A673 (cell line): ENCODE measurements around the gene TGFA. TPM values are rescaled to one million over a fixed set of nuclear protein-coding genes. Genes with fewer than 3 reads are reported as not detected.

Experiments
- BruUV-seq: library from RNA; stranded (reverse); fragments of 400-500 nt; replicated peaks from 2 replicates; lab custom pipeline; 2021; lab: Mats Ljungman, UMichigan
- CTCF ChIA-PET: fragments of 300-600 bp; sonication (Branson Sonifier 250); formaldehyde crosslinking; loops from one replicate; lab custom pipeline; 2022; ENCODE audit warnings: antibody characterized with exemption; lab: Charles Lee
- POLR2A ChIA-PET: fragments of 300-600 bp; sonication (Branson Sonifier 250); formaldehyde crosslinking; loops from one replicate; lab custom pipeline; 2022; ENCODE audit warnings: antibody characterized with exemption; ENCODE audit not compliant: low non-redundant PET; lab: Charles Lee
- DNase-seq: peaks from one replicate; pipeline ENCODE4 v3.0.0-alpha.2; 2015; ENCODE audit warnings: low spot score
- H3K27ac ChIP-seq: fragments of 200-600 bp; sonication (generic); 2 replicates; pipeline ENCODE4 v1.5.1; 2016; ENCODE audit warnings: mixed run types, low read depth, mild to moderate bottlenecking, mixed read lengths, antibody characterized with exemption, low read length; ENCODE audit not compliant: poor library complexity, severe bottlenecking
- H3K27me3 ChIP-seq: fragments of 200-600 bp; sonication (generic); replicated peaks from 2 replicates; pipeline ENCODE4 v1.6.1; 2017; ENCODE audit warnings: mixed run types, low read depth, mild to moderate bottlenecking, mixed read lengths, antibody characterized with exemption, low read length; ENCODE audit not compliant: insufficient read depth, poor library complexity
- H3K36me3 ChIP-seq: fragments of 200-600 bp; sonication (generic); 2 replicates; pipeline ENCODE4 v1.6.1; 2016; ENCODE audit warnings: mixed run types, mild to moderate bottlenecking, mixed read lengths, antibody characterized with exemption, low read length; ENCODE audit not compliant: insufficient read depth, poor library complexity, severe bottlenecking
- H3K4me1 ChIP-seq: fragments of 200-600 bp; sonication (generic); 2 replicates; pipeline ENCODE4 v1.6.1; 2017; ENCODE audit warnings: mixed run types, mild to moderate bottlenecking, mixed read lengths, antibody characterized with exemption, low read length; ENCODE audit not compliant: insufficient read depth, poor library complexity, severe bottlenecking
- H3K4me3 ChIP-seq: fragments of 200-600 bp; sonication (generic); 2 replicates; pipeline ENCODE4 v1.5.1; 2016; ENCODE audit warnings: low read depth, mixed run types, mild to moderate bottlenecking, mixed read lengths, low read length; ENCODE audit not compliant: poor library complexity, severe bottlenecking
- H3K9me3 ChIP-seq: fragments of 200-600 bp; sonication (generic); 2 replicates; pipeline ENCODE4 v1.6.1; 2016; ENCODE audit warnings: mixed run types, low read depth, mild to moderate bottlenecking, mixed read lengths, antibody characterized with exemption, low read length; ENCODE audit not compliant: poor library complexity, severe bottlenecking
- CTCF ChIP-seq: fragments of 300-800, 200-600 bp; sonication (generic); conservative IDR thresholded peaks from 2 replicates; pipeline ENCODE4 v1.5.1; 2017; ENCODE audit warnings: low read depth, mild to moderate bottlenecking, antibody characterized with exemption, low read length, moderate library complexity, mixed read lengths
- EZH2 ChIP-seq: fragments of 200-600 bp; sonication (generic); IDR thresholded peaks from 2 replicates; pipeline ENCODE4 v1.6.1; 2017; ENCODE audit warnings: borderline replicate concordance, low read depth, mild to moderate bottlenecking, mixed read lengths, antibody characterized with exemption, low read length; ENCODE audit not compliant: poor library complexity, severe bottlenecking
- intact Hi-C: fragments of 100-400 bp; cut with micrococcal nuclease; formaldehyde crosslinking; loops from one replicate; pipeline ENCODE4 v1.10.0; 2022; ENCODE audit not compliant: unreplicated experiment
- total RNA-seq: library from RNA; stranded (reverse); gene quantifications from 2 replicates; pipeline ENCODE4 v1.2.3, GENCODE V29; 2021

Gene TGFA
- total RNA-seq, 1 experiment from 2014 or later, result 0.13 TPM

DNA sequence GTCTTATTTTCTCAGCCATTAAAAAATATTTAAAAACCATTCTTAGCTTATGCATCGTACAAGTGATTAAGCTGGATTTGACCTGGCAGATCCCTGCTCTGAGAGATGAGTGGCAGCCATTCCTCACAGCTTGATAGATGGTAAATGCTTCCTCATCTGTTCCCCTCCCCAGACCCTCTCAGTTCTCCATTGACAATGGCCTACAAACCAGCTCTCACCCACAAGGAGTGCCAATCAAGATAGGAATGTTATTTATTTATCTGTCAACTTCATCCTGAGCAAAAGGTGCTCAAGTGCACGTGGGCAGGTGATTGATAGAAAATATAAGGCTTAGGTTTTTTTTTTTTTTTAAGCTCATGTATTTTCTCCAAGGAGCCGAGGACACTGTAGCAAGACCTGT lies 153.1 kb downstream of the TGFA start:
- CTCF ChIA-PET, result no interaction called here

GRCh38 chr2:70399046-70399445 lies 154.6 kb downstream of the TGFA start:
- no peaks in the 10 kb centered on the region for H3K4me1 ChIP-seq
- ChIA-PET CTCF (no interaction called here), POLR2A (no interaction called here)
- no peaks in the 10 kb centered on the region for H3K9me3 ChIP-seq
- intact Hi-C loops, result no loop called here
- peaks cover 14% of the 10 kb centered on the region for H3K27me3 ChIP-seq
- no peak overlapping the region for H3K27ac ChIP-seq
- H3K4me3 ChIP-seq, result no peak overlapping the region
- DNase-seq, result no peak
- no TSS peak for BruUV-seq
- no peaks in the 10 kb centered on the region for H3K36me3 ChIP-seq
- no peak for TF ChIP-seq EZH2
- TF ChIP-seq CTCF, result no peak

More for the DNA sequence above, 153.1 kb downstream of the TGFA start:
- Histone ChIP-seq H3K27me3 (peaks cover 14% of the 10 kb centered on the region), H3K4me3 (no peak overlapping the region), H3K4me1 (no peaks in the 10 kb centered on the region), H3K27ac (no peak overlapping the region), H3K36me3 (no peaks in the 10 kb centered on the region), H3K9me3 (no peaks in the 10 kb centered on the region)
- intact Hi-C loops, result no loop called here
- POLR2A ChIA-PET, result no interaction called here
- TF ChIP-seq EZH2 (no peak), CTCF (no peak)
- BruUV-seq, result no TSS peak
- DNase-seq, result no peak

Other genes starting within 250 kb of the TGFA start
- 5.6 and 6.6 TPM in 2 replicates for gene ADD2, start 214.4 kb upstream of the TGFA start, total RNA-seq
- not detected in 2 replicates for gene FIGLA, start 236.8 kb upstream of the TGFA start, total RNA-seq